ENCODE data around the gene LRRN4CL.

- TF ChIP-seq, protein P1, sequence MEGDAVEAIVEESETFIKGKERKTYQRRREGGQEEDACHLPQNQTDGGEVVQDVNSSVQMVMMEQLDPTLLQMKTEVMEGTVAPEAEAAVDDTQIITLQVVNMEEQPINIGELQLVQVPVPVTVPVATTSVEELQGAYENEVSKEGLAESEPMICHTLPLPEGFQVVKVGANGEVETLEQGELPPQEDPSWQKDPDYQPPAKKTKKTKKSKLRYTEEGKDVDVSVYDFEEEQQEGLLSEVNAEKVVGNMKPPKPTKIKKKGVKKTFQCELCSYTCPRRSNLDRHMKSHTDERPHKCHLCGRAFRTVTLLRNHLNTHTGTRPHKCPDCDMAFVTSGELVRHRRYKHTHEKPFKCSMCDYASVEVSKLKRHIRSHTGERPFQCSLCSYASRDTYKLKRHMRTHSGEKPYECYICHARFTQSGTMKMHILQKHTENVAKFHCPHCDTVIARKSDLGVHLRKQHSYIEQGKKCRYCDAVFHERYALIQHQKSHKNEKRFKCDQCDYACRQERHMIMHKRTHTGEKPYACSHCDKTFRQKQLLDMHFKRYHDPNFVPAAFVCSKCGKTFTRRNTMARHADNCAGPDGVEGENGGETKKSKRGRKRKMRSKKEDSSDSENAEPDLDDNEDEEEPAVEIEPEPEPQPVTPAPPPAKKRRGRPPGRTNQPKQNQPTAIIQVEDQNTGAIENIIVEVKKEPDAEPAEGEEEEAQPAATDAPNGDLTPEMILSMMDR (IDR thresholded peaks at IDR 0.05), result peak in 1 of 7 experiments; percentile 17
- peak; percentile 58 to 88 (median 84) for TF ChIP-seq POLR2A (IDR thresholded peaks at IDR 0.05)
Observed at GRCh38 chr11:62671608-62672389, 17.5 kb downstream of the LRRN4CL start, which contains the start of the genes LBHD1 and UQCC3.

Measured in body of pancreas (tissue), 4 donors.